GM18511 (cell line): ENCODE data around the gene CHRNB2.

Experiments
- ATAC-seq: cut with Tn5 transposase; IDR thresholded peaks from one replicate; pipeline ENCODE4 v1.9.1; 2021; ENCODE audit warnings: mild to moderate bottlenecking, moderate library complexity; ENCODE audit not compliant: unreplicated experiment

The CHRNB2 gene

GRCh38 chr1:154577346-154578057 is 9.9 kb downstream of the CHRNB2 start:
- ATAC-seq, result no peak

DNA sequence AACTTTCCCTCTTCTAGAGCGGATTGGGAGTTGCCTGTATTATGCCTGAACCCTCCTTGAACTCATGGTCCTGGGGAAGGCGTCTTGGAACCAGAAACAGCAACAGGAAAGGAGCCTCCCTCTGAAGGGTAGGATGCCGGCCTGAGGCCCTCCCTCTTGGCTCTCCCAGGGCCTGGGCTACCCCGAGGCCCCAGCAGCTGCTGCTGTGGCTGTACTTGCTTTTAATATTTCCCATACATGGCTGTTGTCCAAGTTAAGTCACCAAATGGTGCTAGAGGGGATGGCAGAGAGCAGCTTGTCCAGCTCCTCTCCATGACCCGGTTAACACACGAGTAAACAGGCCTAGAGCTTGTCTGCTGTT is 10.5 kb downstream of the CHRNB2 start:
- no peak for ATAC-seq

DNA sequence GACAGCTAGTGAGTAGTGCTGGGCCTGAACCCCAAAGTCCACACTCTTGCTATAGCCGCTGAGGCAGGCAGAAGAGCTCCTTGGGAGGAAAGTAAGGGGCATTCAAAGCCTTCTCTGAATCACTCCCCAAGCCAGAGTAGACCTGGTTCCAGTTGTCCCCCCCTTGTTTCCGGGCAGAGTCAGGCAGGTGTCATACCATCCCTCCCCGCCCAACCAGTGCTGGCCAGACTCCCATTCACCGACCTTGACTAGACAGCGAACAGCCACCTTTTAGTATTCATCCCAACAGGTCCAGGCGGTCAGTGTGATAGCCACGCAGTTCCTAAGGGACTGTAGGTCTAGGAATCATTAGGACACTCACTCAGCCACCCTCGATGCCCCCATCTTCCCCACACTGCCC is 11.8 kb downstream of the CHRNB2 start:
- no peak for ATAC-seq

- ATAC-seq, result no peak
Measured at GRCh38 chr1:154581766-154582165, 14.2 kb downstream of the CHRNB2 start.

- ATAC-seq, result no peak
Measured at GRCh38 chr1:154582885-154583284, 15.3 kb downstream of the CHRNB2 start.

DNA sequence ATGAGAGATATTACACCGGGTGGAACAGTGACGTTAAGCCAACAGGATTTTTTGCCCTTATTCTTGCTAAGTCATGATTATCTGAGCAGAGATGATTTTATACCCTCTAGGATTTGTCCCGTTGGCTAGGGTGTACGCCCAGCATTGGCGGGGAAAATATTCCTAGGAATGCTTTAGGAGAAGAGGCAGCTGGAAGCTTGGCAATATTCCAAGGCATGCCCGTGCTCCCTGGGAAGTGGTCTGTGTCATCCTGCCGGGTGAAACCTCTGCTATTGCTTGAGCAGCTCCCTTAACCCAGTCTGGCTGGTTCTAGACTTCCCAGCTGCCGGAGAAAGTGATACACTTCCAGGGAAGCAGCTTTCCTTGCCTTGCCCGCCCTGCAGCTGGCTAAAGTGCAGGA is 16.2 kb downstream of the CHRNB2 start:
- ATAC-seq, result no peak

GRCh38 chr1:154584267-154584994 is 16.9 kb downstream of the CHRNB2 start:
- ATAC-seq, result no peak

DNA sequence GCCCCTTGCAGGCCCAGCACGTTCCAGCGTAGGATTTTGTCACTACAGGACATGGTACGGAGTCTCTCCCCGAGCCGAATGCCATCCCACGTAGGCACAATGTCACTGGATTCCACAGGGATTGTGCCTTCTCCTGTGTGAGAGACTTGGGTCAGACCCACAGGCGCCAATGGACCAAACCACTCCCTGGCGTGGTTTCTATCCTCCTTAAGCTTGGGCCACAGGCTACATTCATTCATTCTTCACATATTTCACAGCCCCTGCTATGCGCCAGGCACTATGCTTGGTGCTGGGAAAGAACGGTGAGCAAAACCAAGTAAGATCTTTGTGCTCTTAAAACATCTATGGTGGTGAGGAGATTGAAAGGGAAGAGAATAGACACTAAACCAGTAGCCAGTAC is 18.7 kb downstream of the CHRNB2 start:
- ATAC-seq, result no peak

DNA sequence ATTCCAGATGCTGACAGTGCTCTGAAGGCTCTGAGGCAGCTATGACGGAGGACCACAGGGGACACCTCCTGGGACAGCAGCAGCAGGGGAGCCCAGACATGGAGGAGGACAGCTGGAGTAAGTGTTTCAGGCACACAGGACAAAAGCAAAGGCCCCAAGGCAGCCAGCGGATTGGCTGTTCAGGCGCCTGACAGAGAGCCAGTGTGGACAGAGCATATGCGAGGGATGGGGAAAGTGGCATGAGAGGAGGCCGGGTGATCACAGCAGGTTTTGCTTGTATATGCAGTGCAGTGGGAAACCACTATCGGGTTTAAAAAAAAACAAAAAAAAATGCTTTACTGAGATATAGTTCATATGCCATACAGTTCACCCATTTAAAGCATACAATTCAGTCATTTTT is 19.1 kb downstream of the CHRNB2 start:
- no peak for ATAC-seq

DNA sequence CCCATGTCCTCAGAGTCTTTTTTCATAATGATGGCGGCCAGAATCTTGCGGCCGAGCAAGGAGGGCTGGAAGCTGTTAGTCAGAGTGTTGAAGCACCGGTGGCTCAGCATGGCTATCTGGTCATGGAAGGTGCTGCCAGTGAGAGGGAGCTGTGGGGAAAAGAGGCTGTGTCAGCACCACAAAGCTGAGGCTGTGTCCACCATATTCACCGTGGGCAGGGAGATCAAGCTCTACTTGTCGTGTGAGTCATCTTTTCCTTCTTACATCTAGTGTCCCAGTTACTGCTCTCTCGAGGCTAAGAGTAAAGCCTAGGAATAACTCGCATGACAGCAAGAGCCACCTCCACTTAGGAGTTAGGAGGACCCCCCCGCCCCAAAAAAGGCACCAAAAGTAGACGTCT is 22.2 kb downstream of the CHRNB2 start:
- no peak for ATAC-seq

- ATAC-seq, result no peak
Measured at GRCh38 chr1:154590756-154591155, 23.2 kb downstream of the CHRNB2 start.

- ATAC-seq, result no peak
Measured at GRCh38 chr1:154591206-154591605, 23.6 kb downstream of the CHRNB2 start.

GRCh38 chr1:154593390-154593789 is 25.8 kb downstream of the CHRNB2 start:
- no peak for ATAC-seq

- no peak for ATAC-seq
Measured at GRCh38 chr1:154594811-154595210, 27.2 kb downstream of the CHRNB2 start.

- no peak for ATAC-seq
Measured at GRCh38 chr1:154595621-154596020, 28.0 kb downstream of the CHRNB2 start.

- ATAC-seq, result no peak
Measured at GRCh38 chr1:154598871-154599635, 31.5 kb downstream of the CHRNB2 start.

- ATAC-seq, result no peak
Measured at GRCh38 chr1:154599658-154600057, 32.1 kb downstream of the CHRNB2 start.

DNA sequence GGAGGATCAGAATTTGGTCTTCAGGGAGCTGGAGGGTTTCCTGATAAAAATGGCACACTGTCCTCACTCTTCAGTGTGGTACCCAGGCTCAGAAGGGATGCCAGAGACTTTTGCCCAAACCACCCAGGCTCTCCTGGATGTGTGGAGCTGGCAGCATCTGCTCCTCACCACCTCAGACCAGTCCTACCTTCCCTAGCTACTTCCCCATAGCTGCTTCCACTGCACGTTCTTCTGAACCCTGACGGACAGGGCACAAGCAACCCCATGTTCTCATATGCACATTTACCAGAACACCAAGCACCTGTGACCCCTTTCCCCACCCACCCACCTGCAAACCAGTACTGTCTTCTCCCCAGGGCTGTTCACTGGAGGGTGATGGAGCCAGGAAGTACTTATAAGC is 35.7 kb downstream of the CHRNB2 start:
- no peak for ATAC-seq

- ATAC-seq, result no peak
Measured at GRCh38 chr1:154605534-154605933, 38.0 kb downstream of the CHRNB2 start.

DNA sequence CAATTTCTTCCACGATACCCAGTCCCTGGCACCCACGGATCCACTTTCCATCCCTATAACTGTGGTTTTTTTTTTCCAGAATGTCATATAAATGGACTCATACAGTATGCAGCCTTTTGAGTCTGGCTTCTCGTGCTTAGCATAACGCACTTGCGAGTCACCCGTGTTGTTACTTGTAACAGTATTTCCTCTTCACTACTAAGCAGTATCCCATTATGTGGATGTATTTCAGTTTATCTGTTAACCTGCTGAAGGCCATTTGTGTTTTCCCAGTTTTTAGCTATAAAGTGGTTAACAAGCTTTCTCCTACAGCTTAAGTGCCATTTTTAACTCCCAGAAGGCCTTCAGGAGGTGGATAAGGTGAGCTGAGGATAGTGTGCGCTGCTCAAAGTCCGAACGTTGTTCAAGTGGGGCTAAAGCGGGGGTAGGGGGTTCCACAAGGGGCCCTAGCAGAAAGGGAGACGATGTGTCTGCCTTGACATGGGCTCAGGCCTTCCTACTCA is 39.6 kb downstream of the CHRNB2 start:
- ATAC-seq, result no peak

DNA sequence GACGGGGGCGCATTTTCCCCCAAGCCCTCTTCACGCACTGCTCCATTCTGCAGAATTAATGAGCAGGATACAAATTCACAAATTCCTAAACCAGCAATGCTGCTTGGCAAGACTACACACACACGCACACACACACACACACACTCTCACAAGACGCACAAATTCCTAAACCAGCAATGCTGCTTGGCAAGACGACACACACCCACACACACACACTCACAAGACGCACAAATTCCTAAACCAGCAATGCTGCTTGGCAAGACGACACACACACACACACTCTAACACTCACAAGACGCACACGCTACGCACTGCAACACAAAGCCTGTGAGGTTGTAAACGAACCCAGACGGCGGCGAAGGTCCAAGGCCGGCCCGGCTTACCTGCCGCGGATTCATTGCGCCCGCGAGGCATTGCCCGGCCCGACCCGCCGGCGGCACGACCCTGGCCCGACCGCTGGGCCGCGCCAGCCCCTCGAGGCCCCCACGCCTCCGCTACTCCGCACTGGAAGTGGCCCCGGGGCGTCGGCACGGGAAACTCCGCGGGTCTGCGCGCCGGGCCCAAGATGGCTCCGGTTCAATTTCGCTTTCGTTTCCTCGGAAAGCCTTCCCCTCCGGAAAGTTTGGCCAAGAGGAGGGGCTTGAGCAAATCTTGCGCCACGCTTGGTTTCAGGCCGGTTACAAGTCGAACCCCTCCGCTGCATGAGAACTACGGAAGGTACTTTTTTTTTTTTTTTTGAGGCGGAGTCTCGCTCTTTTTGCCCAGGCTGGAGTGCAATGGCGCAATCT is 40.2 kb downstream of the CHRNB2 start, which contains the start of gene ADAR:
ADAR (minus strand) TSS at position 578 of the 788 bp plus-strand sequence; CDS start at position 398, 180 bp downstream.
- ATAC-seq, result peak; percentile 77
